OCI-LY3 (cell line): ENCODE data around the gene BAHD1.

Experiments used
- EZH2phosphoT487 ChIP-seq: fragments of 200-600 bp; shearing (Covaris generic); IDR thresholded peaks from 2 replicates; pipeline ENCODE4 v1.6.1; 2018; ENCODE audit warnings: antibody characterized with exemption, mixed run types, low read depth
- TF ChIP-seq, protein P1 (sequence below): fragments of 200-600, 300-600 bp; sonication (generic); IDR thresholded peaks from 2 replicates; pipeline ENCODE4 v1.5.1; 2014; ENCODE audit warnings: antibody characterized with exemption, low read length, low read depth

- TF ChIP-seq, protein P1, sequence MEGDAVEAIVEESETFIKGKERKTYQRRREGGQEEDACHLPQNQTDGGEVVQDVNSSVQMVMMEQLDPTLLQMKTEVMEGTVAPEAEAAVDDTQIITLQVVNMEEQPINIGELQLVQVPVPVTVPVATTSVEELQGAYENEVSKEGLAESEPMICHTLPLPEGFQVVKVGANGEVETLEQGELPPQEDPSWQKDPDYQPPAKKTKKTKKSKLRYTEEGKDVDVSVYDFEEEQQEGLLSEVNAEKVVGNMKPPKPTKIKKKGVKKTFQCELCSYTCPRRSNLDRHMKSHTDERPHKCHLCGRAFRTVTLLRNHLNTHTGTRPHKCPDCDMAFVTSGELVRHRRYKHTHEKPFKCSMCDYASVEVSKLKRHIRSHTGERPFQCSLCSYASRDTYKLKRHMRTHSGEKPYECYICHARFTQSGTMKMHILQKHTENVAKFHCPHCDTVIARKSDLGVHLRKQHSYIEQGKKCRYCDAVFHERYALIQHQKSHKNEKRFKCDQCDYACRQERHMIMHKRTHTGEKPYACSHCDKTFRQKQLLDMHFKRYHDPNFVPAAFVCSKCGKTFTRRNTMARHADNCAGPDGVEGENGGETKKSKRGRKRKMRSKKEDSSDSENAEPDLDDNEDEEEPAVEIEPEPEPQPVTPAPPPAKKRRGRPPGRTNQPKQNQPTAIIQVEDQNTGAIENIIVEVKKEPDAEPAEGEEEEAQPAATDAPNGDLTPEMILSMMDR, result no peak
- no peak for TF ChIP-seq EZH2phosphoT487
Observed at GRCh38 chr15:40445421-40445922, 4.7 kb downstream of the BAHD1 start.
